Inflammatory macrophage treated with lipopolysaccharide for 4 hours (primary cell): ENCODE data around the gene MS4A3.
"Not testable (repeated sequence)": the region's sequence is repeated elsewhere in the genome, so short reads cannot be mapped to it uniquely, and the experiment has no call there.

Source experiments
- DNase-seq: peaks from one replicate; pipeline ENCODE4 v3.0.0-alpha.2; 2020

Gene MS4A3

DNA sequence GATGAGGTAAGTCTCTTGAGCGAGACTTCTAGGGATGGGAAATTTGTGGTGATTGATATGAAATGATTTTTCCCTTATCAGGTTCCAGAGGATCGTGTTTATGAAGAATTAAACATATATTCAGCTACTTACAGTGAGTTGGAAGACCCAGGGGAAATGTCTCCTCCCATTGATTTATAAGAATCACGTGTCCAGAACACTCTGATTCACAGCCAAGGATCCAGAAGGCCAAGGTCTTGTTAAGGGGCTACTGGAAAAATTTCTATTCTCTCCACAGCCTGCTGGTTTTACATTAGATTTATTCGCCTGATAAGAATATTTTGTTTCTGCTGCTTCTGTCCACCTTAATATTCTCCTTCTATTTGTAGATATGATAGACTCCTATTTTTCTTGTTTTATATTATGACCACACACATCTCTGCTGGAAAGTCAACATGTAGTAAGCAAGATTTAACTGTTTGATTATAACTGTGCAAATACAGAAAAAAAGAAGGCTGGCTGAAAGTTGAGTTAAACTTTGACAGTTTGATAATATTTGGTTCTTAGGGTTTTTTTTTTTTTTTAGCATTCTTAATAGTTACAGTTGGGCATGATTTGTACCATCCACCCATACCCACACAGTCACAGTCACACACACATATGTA lies 39.1 kb downstream of the MS4A3 start:
- no peak for DNase-seq

GRCh38 chr11:60097189-60097588 lies 40.7 kb downstream of the MS4A3 start:
- DNase-seq = no peak

DNA sequence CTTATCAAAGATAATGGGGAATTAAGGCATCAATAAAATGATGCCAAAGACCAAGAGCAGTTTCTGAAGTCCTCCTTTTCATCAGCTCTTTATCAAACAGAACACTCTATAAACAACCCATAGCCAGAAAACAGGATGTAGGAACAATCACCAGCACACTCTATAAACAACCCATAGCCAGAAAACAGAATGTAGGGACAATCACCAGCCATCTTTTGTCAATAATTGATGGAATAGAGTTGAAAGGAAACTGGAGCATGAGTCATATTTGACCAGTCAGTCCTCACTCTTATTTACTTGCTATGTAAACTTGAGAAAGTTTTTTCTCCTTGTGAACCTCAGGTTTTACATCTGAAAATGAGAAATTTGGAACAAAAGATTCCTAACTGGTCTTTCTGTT lies 42.0 kb downstream of the MS4A3 start:
- no peak for DNase-seq

DNA sequence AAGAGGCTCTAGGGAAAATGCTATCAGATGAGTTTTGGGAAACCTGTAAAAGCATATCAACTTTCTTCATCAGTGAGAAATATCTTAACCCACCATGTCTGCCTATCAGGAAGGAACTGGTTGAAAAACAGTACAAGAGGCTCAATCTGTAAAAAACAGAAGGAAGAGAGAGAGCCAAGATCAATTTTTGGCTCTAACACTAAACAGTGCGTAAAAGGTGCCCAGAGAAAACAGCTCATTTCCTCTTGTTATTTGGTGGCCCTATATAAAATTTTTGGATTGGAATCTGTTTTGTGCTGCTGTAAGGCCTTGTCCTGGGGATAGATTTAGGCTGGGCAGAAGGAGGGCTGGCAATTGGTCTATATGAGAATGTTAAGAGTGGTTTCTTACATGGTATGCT lies 44.1 kb downstream of the MS4A3 start:
- no peak for DNase-seq

DNA sequence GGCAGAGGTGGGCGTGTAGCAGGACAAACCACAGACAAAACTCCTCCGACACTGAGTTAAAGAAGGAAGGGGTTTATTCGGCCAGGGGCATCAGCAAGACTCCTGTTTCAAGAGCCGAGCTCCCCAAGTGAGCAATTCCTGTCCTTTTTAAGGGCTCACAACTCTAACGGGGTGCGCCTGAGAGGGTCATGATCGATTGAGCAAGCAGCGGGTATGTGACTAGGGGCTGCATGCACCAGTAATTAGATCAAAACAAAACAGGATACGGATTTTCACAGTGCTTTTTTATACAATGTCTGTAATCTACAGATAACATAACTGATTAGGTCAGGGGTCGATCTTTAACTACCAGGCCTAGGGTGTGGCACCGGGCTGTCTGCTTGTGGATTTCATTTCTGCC lies 44.9 kb downstream of the MS4A3 start:
- not testable (repeated sequence) for DNase-seq

- DNase-seq = not testable (repeated sequence)
Observed at GRCh38 chr11:60104471-60105115, 48.1 kb downstream of the MS4A3 start.

GRCh38 chr11:60108631-60109030 lies 52.2 kb downstream of the MS4A3 start:
- DNase-seq = not testable (repeated sequence)

DNA sequence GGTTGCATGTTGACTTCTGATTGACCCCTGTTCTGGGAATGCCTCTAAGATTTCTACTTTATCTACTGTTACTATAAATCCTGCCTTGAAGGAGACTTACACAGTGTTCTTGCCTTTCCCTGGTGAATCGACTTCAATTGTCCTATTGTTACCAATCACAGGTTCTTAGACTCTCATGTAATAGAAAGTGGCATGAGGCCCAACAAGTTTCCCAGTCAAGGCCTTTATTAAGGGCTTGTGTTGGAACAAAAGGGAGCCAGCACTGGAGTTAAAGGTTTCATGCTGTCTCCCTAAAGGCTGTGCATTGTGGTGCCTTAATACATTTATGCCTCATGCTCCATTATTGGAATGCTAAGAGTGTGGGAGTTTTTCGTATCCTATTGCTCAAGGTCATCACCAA lies 55.3 kb downstream of the MS4A3 start:
- DNase-seq = no peak

DNA sequence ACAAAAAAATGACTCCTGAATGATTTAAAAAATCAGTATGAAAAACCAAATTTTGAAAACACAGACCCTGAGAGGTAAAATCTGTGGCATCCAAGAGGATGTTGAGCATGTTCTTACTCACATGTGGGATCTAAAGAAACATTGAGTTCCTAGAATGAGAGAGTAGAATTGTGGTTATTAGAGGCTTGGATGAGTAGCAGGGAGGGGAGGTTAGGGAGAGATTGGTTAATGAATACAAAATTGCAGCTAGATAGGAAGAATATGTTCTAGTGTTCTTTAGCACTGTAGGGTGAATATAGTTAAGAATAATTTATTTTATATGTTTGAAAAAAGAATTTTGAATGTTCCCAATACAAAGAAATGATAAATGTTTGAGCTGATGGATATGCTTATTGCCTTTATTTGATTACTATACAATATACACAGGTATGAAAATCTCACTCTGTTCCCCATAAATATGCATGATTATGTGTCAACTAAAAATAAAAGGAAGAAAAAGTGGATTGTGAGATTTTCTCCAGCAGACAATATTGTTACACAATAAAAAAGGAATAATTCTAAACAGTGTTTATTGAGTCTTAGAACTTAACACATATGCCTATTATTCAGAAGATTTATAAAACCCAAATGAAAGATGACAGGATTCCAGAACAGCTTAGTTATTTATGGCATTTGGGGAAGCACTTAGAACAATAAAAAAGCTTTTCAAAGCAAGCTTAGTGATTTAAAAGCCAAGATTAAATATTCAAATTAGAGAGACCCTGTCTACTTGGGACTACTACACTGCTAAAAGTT lies 60.7 kb downstream of the MS4A3 start:
- no peak for DNase-seq

DNA sequence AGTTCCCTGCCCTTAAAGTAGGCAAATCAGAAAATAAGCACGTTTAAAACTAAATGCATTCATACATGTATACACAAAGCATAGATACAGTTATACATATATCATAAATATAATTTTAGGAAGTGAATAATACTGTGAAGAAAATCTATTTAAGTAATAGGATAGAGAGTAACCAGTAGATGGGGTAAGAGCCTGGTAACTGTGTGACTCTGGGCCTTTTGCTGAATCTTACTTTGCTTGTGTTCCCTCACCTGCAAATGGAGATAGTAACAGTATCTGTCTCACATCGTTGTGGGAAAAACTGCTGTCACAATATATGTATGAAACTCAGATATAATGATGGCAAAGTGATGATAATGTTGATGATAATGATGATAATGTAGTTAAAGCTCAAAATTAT lies 61.9 kb downstream of the MS4A3 start:
- peak; percentile 42 for DNase-seq

- DNase-seq = peak; percentile 87
Observed at GRCh38 chr11:60119710-60120109, 63.2 kb downstream of the MS4A3 start.
